Sigmoid colon (tissue), 7 donors: Measurements from ENCODE around the gene TRAF3IP1. TPM values are rescaled to one million over a fixed set of nuclear protein-coding genes. Genes with fewer than 3 reads are reported as not detected.

Experiments
- DNase-seq: peaks from one replicate; pipeline ENCODE4 v3.0.0-alpha.2; 2019
- H3K27ac ChIP-seq, 4 donors: fragments of 200-600 bp; sonication (generic); one replicate each; pipeline ENCODE4 v1.5.1; 2016 to 2019; ENCODE audit warnings: mild to moderate bottlenecking in 1 of 4
- H3K27me3 ChIP-seq, 3 donors: fragments of 200-600 bp; sonication (generic); one replicate each; pipeline ENCODE4 v1.5.1; 2019; ENCODE audit warnings: mild to moderate bottlenecking in 1 of 3
- H3K36me3 ChIP-seq, 4 donors: fragments of 200-600 bp; sonication (generic); one replicate each; pipeline ENCODE4 v1.5.1; 2016 to 2019
- H3K4me1 ChIP-seq, 4 donors: fragments of 200-600 bp; sonication (generic); one replicate each; pipeline ENCODE4 v1.5.1; 2017 to 2019
- H3K4me3 ChIP-seq, 4 donors: fragments of 200-600 bp; sonication (generic); one replicate each; pipeline ENCODE4 v1.5.1; 2017 to 2019; ENCODE audit warnings: mild to moderate bottlenecking in 2 of 4, moderate library complexity in 1 of 4
- H3K9me3 ChIP-seq, 4 donors: fragments of 200-600 bp in 3 of 4; sonication (generic) in 3 of 4; one replicate each; pipeline versions ENCODE4 v1.5.1 to v1.6.1; 2013 to 2019
- EP300 ChIP-seq, 4 donors: sonication (generic); formaldehyde crosslinking; IDR thresholded peaks; one replicate each; pipeline ENCODE4 v1.6.1; 2017; ENCODE audit warnings: antibody characterized with exemption in 4 of 4
- POLR2A ChIP-seq, 2 donors: fragments of 450-650 bp; IDR thresholded peaks; one replicate each; pipeline ENCODE4 v1.6.1; 2016; ENCODE audit warnings: antibody characterized with exemption in 2 of 2, mild to moderate bottlenecking in 2 of 2, moderate library complexity in 2 of 2
- POLR2AphosphoS5 ChIP-seq, 4 donors: sonication (generic); formaldehyde crosslinking; IDR thresholded peaks; one replicate each; pipeline ENCODE4 v1.6.1; 2017; ENCODE audit warnings: antibody characterized with exemption in 4 of 4
- WGBS, 2 donors: extraction: QIAGEN DNeasy Blood & Tissue Kit; methylation state at CpG; one replicate each; pipeline ENCODE4 v1.1.7; 2013; 5-methylcytosine and 5-hydroxymethylcytosine counted together
- intact Hi-C: fragments of 100-400 bp; cut with DNase I; formaldehyde crosslinking; loops from one replicate; pipeline ENCODE4 v1.15.1; 2023
- polyA plus RNA-seq, 3 donors: library from polyadenylated mRNA; stranded (reverse); fragments of 200-250 nt; gene quantifications; one replicate each; pipeline ENCODE4 v1.2.3, GENCODE V29; 2013
- total RNA-seq, 4 donors: library from RNA; depleted of rRNA; stranded (reverse); fragments of >200 nt; gene quantifications; one replicate each; pipeline ENCODE4 v1.1.0, GENCODE V29; 2016
- TF ChIP-seq, protein P1 (sequence below), 4 experiments: fragments of 450-650 bp in 3 of 4; fragments of 200-600 bp in 1 of 4; IDR thresholded peaks; one replicate each; pipeline ENCODE4 v1.5.1; 2016 to 2019; ENCODE audit warnings: antibody characterized with exemption in 4 of 4, mild to moderate bottlenecking in 3 of 4, moderate library complexity in 2 of 4
- donor health status: healthy with polysubstance abuse.
- donor health status: Bipolar disorder and iron deficiency.
- donor health status: healthy.

TRAF3IP1 gene
- total and polyA plus RNA-seq, 7 donors = 6.9 to 20.8 (median 17.5) TPM

DNA sequence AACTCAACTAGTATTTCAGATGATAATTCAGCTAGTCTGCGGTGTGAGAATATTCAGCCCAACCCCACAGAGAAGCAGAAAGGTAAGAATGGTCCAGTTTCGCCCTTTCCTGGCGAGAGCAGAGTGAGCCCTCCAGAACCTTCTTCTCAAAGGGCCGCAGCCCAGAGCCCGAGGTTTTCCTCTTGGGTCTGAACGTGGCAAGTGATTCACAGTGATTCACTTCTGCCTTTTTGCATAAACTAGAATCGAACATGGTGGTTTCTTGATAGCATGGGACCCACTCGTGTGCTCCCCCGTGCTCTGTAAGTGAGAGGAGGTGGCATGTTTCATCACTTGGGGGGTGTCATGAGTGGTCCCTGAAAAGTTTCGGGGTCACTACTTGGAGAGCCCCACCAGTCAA, 24.2 kb downstream of the TRAF3IP1 start:
- intact Hi-C loops = no loop called here
- no peaks in the 10 kb centered on the region for H3K27me3 ChIP-seq
- 93% methylated on average over 10 of the region's 10 CpGs for WGBS, 2 donors

DNA sequence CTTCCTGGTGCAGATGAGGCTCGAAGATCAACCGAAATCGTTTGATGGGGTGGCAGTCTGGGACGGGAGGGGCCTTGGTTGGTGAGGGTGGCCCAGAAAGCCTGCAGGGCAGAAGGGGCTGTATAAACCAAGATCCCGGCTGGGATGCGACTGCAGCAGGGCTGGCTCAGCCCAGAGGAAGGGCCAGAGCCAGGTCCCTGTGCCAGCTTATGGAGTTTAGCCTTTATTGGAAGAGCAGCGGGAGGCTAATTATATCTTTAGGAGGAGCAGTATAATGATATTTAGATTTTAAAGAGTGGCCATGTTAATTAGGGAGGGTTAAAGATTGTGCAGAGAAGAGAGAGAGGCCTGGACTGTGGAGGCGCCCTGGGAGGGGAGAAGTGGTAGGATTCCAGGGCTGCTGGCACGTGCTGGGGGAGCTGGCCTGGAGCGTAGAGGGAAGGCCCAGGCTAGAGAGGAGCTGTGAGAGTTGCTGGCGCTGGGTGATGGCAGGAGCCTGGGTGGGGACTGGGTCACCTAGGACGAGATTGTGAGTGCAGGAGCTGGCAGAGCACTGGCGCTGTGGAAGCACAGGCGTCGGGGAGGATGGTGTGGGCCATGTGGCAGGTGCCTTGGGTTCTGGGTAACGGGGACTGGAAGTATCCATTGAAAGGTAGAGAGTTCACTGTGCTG, 25.1 kb downstream of the TRAF3IP1 start:
- intact Hi-C loops = no loop called here
- Histone ChIP-seq H3K27me3 (no peaks in the 10 kb centered on the region), H3K4me3 (no peak overlapping the region), H3K4me1 (no peaks in the 10 kb centered on the region), H3K27ac (no peak overlapping the region), H3K36me3 (peaks cover 0 to 33% (median 15%) of the 10 kb centered on the region in 4 donors), H3K9me3 (no peaks in the 10 kb centered on the region)
- TF ChIP-seq, protein P1, sequence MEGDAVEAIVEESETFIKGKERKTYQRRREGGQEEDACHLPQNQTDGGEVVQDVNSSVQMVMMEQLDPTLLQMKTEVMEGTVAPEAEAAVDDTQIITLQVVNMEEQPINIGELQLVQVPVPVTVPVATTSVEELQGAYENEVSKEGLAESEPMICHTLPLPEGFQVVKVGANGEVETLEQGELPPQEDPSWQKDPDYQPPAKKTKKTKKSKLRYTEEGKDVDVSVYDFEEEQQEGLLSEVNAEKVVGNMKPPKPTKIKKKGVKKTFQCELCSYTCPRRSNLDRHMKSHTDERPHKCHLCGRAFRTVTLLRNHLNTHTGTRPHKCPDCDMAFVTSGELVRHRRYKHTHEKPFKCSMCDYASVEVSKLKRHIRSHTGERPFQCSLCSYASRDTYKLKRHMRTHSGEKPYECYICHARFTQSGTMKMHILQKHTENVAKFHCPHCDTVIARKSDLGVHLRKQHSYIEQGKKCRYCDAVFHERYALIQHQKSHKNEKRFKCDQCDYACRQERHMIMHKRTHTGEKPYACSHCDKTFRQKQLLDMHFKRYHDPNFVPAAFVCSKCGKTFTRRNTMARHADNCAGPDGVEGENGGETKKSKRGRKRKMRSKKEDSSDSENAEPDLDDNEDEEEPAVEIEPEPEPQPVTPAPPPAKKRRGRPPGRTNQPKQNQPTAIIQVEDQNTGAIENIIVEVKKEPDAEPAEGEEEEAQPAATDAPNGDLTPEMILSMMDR (IDR thresholded peaks at IDR 0.05) = no peak
- TF ChIP-seq POLR2AphosphoS5 (IDR thresholded peaks at IDR 0.05) (no peak), EP300 (IDR thresholded peaks at IDR 0.05) (no peak), POLR2A (IDR thresholded peaks at IDR 0.05) (no peak)
- no peak for DNase-seq
- WGBS, 2 donors = 90 to 93% methylated on average over 16 of the region's 16 CpGs

More for the DNA sequence above, 24.2 kb downstream of the TRAF3IP1 start:
- Histone ChIP-seq H3K4me1 (no peaks in the 10 kb centered on the region), H3K36me3 (peaks cover 0 to 24% (median 15%) of the 10 kb centered on the region in 4 donors), H3K27ac (no peak overlapping the region), H3K9me3 (no peaks in the 10 kb centered on the region), H3K4me3 (no peak overlapping the region)
- no peak for DNase-seq
- TF ChIP-seq, protein P1 (IDR thresholded peaks at IDR 0.05) = no peak
- TF ChIP-seq EP300 (IDR thresholded peaks at IDR 0.05) (no peak), POLR2AphosphoS5 (IDR thresholded peaks at IDR 0.05) (no peak), POLR2A (IDR thresholded peaks at IDR 0.05) (no peak)

DNA sequence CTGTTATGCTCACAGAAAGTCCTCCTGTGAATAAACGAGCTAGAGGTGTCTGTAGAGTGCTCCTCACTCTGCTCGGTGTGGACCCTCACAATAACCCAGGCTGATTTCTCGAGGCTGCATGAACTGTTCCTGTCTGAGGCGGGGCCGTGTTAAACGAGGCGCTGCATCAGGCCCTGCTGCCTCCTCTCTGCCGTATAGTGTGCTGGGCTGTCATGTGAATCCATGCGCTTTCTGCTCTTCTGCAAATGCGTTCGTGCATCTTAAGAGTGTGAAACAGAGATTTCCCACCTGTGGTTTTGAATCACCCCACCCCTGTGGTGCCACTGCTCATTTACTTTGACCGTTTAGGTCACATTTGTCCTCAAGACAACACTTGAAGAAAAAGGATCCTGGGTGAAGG, 26.2 kb downstream of the TRAF3IP1 start:
- no peaks in the 10 kb centered on the region for H3K27me3 ChIP-seq
- H3K4me1 ChIP-seq = no peaks in the 10 kb centered on the region
- H3K36me3 ChIP-seq = peaks cover 0 to 34% (median 15%) of the 10 kb centered on the region in 4 donors
- WGBS, 2 donors = 81 to 89% methylated on average over 12 of the region's 12 CpGs
- TF ChIP-seq POLR2A (IDR thresholded peaks at IDR 0.05) (no peak), POLR2AphosphoS5 (IDR thresholded peaks at IDR 0.05) (no peak), EP300 (IDR thresholded peaks at IDR 0.05) (no peak)
- TF ChIP-seq, protein P1 (IDR thresholded peaks at IDR 0.05) = no peak
- no peak for DNase-seq
- H3K27ac ChIP-seq = no peak overlapping the region
- H3K9me3 ChIP-seq = no peaks in the 10 kb centered on the region
- intact Hi-C loops = no loop called here
- H3K4me3 ChIP-seq = no peak overlapping the region

DNA sequence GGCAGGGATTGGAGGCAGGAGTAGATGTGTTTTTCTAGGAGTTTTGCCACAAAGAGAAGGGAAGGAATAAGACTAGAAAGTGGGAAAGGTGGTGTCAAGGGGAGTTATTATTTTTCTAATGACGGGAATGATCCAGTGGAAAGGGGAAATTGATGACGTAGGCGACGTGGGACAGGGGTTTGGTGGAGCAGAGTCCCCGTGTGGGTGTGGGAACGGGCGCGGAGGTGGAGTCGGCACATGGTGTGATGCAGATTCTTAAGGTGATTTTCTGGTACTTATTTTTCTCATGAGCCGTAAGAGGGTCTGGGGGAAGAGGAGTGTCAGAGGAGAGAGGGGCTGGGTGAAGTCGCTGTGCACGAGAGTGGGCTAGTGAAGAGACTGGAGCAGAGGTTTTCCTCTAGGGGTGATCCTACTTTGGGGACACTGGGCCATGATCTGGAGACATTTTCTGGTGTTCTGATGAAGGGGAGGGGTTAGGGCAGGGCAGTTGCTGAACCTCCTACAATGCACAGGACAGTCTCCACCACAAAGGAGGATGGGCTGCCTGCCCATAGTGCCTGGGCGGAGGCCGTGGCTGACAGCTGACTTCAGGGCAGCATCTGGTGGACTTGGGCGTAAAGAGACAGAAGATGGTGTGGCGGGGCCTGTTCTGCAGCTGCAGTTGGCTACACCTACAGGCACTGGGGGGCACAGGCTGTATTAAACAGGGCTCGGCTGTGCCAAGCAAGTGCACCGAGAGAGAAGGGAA, 30.0 kb downstream of the TRAF3IP1 start:
- WGBS, 2 donors = 93 to 94% methylated on average over 18 of the region's 18 CpGs
- Histone ChIP-seq H3K4me3 (no peak overlapping the region), H3K27me3 (no peaks in the 10 kb centered on the region), H3K27ac (no peak overlapping the region), H3K36me3 (peaks cover 0 to 60% (median 20%) of the 10 kb centered on the region in 4 donors), H3K9me3 (no peaks in the 10 kb centered on the region), H3K4me1 (no peaks in the 10 kb centered on the region)
- intact Hi-C loops = no loop called here
- DNase-seq = no peak
- TF ChIP-seq EP300 (IDR thresholded peaks at IDR 0.05) (no peak), POLR2A (IDR thresholded peaks at IDR 0.05) (no peak)
- TF ChIP-seq, protein P1 (IDR thresholded peaks at IDR 0.05) = no peak
